Measurements from ENCODE around the gene MN1. TPM values are rescaled to one million over a fixed set of nuclear protein-coding genes. Genes with fewer than 3 reads are reported as not detected.
A peak's percentile ranks its signal among the peaks of the same experiment; 100 is the strongest.

MN1 gene
- total RNA-seq, 1 donor from 2014 or later = 19.0 TPM

DNA sequence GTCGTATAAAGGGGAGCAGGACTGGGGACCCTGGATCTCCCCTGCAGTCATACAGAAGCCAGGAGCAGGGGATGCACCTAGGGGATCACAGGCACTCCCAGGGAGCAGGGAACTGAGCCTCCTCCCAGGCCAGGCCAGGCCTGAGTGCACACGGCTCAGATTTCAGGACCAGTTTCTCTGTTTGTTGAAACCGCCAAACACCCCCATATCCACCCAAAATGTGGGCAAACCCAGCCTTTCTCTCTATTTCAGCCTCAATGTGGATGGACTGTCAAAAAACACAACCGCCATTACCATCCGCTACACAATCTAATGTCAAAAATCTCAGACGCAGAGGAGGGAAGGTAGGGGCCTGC lies 17.5 kb downstream of the MN1 start:
- peak overlapping the region; percentile 24 for H3K4me3 Mint-ChIP-seq
- H3K27ac Mint-ChIP-seq (ENCODE audit: unreplicated experiment) = peak overlapping the region; percentile 69
- H3K9me3 Mint-ChIP-seq = no peaks in the 10 kb centered on the region
- DNase-seq (ENCODE audit: low read depth, low spot score) = no peak
- H3K4me1 Mint-ChIP-seq = peaks cover 62% of the 10 kb centered on the region
- no peaks in the 10 kb centered on the region for H3K27me3 Mint-ChIP-seq (ENCODE audit: low read depth)
- peaks cover 10% of the 10 kb centered on the region for H3K36me3 Mint-ChIP-seq (ENCODE audit: low read depth)
- TF ChIP-seq, protein P1, sequence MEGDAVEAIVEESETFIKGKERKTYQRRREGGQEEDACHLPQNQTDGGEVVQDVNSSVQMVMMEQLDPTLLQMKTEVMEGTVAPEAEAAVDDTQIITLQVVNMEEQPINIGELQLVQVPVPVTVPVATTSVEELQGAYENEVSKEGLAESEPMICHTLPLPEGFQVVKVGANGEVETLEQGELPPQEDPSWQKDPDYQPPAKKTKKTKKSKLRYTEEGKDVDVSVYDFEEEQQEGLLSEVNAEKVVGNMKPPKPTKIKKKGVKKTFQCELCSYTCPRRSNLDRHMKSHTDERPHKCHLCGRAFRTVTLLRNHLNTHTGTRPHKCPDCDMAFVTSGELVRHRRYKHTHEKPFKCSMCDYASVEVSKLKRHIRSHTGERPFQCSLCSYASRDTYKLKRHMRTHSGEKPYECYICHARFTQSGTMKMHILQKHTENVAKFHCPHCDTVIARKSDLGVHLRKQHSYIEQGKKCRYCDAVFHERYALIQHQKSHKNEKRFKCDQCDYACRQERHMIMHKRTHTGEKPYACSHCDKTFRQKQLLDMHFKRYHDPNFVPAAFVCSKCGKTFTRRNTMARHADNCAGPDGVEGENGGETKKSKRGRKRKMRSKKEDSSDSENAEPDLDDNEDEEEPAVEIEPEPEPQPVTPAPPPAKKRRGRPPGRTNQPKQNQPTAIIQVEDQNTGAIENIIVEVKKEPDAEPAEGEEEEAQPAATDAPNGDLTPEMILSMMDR (conservative IDR thresholded peaks at IDR 0.05) = no peak

DNA sequence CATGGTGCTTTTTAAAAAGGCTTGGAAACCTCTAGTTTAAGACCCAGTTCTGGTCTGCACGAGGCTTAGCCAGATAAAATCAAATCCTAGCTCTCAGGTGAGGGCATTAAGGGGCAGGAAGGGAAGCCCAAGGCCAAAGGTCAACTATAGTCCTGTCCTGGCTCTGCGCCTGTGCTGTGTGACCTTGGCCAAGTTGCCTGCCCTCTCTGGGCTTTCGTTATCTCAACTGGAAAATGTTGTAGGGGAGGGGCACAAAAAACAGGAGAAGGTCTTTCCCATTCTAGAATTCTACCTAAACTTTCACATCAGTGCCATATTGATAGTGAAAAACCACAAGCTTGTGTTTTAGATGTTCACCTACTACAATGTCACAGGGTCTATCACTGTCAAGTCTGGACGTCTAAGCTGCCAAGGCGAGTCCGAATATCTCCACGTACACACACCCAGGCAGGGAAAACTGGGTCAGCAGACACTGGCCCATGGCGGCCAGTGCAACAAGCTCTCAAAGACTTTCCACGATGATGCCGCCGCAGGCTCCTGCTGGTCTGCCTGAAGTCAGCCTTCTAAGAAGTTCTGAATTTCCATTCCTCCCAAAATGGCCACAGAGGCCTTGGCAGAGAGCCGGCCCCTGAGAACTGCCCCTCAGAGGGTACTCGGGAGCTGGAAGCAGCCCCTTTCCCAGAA lies 18.0 kb downstream of the MN1 start:
- no peaks in the 10 kb centered on the region for H3K9me3 Mint-ChIP-seq
- DNase-seq (ENCODE audit: low read depth, low spot score) = no peak
- no peak overlapping the region for H3K27ac Mint-ChIP-seq (ENCODE audit: unreplicated experiment)
- no peaks in the 10 kb centered on the region for H3K27me3 Mint-ChIP-seq (ENCODE audit: low read depth)
- H3K4me3 Mint-ChIP-seq = peak overlapping the region; percentile 24
- H3K4me1 Mint-ChIP-seq = peaks cover 59% of the 10 kb centered on the region
- peaks cover 10% of the 10 kb centered on the region for H3K36me3 Mint-ChIP-seq (ENCODE audit: low read depth)
- TF ChIP-seq, protein P1 (conservative IDR thresholded peaks at IDR 0.05) = no peak

DNA sequence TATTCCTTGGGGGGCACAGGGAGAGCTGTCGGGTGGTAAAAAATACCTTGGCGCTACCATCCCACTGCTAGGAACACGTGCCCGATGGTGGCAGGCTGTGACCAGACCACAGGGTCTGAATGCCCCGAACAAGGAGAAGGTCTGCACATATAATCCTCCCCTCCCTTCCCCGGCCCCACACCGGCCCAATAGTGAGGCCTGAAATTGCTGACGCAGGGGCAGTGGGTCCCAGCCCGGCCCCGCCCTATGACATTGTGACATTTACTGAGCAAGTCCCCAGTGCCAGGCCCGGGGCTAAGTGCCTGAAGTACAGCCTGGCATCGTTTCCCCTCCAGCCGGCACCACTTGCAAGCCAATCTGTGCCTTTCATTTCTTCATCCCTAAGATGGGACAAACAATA lies 19.5 kb downstream of the MN1 start:
- TF ChIP-seq, protein P1 (conservative IDR thresholded peaks at IDR 0.05) = no peak
- Mint-ChIP-seq H3K4me1 (peaks cover 63% of the 10 kb centered on the region), H3K9me3 (no peaks in the 10 kb centered on the region), H3K4me3 (no peak overlapping the region), H3K27ac (ENCODE audit: unreplicated experiment) (no peak overlapping the region), H3K27me3 (ENCODE audit: low read depth) (no peaks in the 10 kb centered on the region), H3K36me3 (ENCODE audit: low read depth) (peaks cover 8% of the 10 kb centered on the region)
- DNase-seq (ENCODE audit: low read depth, low spot score) = no peak

DNA sequence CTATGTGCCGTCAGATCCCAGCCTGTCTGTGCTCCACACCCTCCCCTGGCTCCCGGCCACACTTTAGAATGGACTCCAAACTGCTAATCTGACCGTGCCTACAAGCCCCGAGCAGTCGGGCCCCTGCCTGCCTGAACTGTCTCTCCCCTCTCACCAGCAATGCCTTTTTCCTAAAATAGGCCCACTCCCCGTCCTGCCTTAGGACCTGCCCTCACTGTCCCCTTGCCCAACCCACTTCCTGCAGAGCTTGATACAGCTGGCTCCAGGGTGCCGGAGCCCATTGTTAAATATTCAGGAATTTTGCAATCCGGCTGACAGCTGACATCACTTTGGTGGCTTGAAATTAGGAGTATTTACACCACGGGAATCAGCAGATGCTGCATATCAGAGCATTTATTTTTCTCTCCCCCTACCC lies 21.4 kb downstream of the MN1 start:
- no peaks in the 10 kb centered on the region for H3K9me3 Mint-ChIP-seq
- TF ChIP-seq, protein P1 (conservative IDR thresholded peaks at IDR 0.05) = no peak
- no peak for DNase-seq (ENCODE audit: low read depth, low spot score)
- H3K4me1 Mint-ChIP-seq = peaks cover 63% of the 10 kb centered on the region
- no peak overlapping the region for H3K4me3 Mint-ChIP-seq
- H3K36me3 Mint-ChIP-seq (ENCODE audit: low read depth) = peaks cover 8% of the 10 kb centered on the region
- peak overlapping the region; percentile 82 for H3K27ac Mint-ChIP-seq (ENCODE audit: unreplicated experiment)
- no peaks in the 10 kb centered on the region for H3K27me3 Mint-ChIP-seq (ENCODE audit: low read depth)

DNA sequence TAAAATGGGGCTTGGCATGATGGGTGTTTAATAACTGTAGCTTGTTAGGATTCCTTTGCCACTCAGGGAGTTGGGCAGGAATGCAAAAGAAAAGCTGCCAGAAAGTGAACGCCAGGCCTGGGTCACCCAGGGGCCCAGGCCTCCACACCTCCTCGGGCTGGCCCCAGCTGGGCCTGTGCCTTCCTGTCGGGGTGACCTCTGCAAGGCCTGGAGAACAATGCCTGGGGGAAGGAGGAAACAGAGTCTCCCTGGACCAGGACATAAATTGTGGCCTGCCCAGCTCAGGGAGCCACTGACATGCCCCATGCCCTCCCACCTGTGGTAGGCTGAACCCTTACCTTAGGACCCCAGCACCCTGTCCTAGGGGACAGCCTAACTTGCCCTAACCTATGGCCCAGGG lies 21.9 kb downstream of the MN1 start:
- Mint-ChIP-seq H3K27me3 (ENCODE audit: low read depth) (no peaks in the 10 kb centered on the region), H3K9me3 (no peaks in the 10 kb centered on the region), H3K36me3 (ENCODE audit: low read depth) (peaks cover 8% of the 10 kb centered on the region), H3K4me3 (no peak overlapping the region), H3K4me1 (peaks cover 61% of the 10 kb centered on the region), H3K27ac (ENCODE audit: unreplicated experiment) (no peak overlapping the region)
- TF ChIP-seq, protein P1 (conservative IDR thresholded peaks at IDR 0.05) = no peak
- no peak for DNase-seq (ENCODE audit: low read depth, low spot score)
